IPS-18c (cell line): ENCODE results near the gene TMEM191B.
"Not testable (repeated sequence)": the region's sequence is repeated elsewhere in the genome, so short reads cannot be mapped to it uniquely, and the experiment has no call there.

Experiments
- H3K4me3 ChIP-seq: 2 replicates; pipeline ENCODE4 v1.7.0; 2013; ENCODE audit warnings: low read depth, mild to moderate bottlenecking, low read length, moderate library complexity; ENCODE audit not compliant: insufficient read depth
- H3K9me3 ChIP-seq: one replicate; pipeline ENCODE4 v1.6.1; 2013; ENCODE audit warnings: mild to moderate bottlenecking, low read length, moderate library complexity; ENCODE audit not compliant: control insufficient read depth, insufficient read depth

The TMEM191B gene

GRCh38 chr22:18552839-18553597 lies 25.4 kb downstream of the TMEM191B start:
- H3K9me3 ChIP-seq, H3K4me3 ChIP-seq: not testable (repeated sequence)

- H3K4me3 ChIP-seq, H3K9me3 ChIP-seq: not testable (repeated sequence)
These were observed 27.0 kb downstream of the TMEM191B start for GRCh38 chr22:18554280-18555256.

- H3K9me3 ChIP-seq, H3K4me3 ChIP-seq: not testable (repeated sequence)
These were observed 30.9 kb downstream of the TMEM191B start for GRCh38 chr22:18558516-18558915.

- H3K9me3 ChIP-seq, H3K4me3 ChIP-seq: not testable (repeated sequence)
These were observed 31.3 kb downstream of the TMEM191B start for GRCh38 chr22:18558939-18559338.

- H3K4me3 ChIP-seq, H3K9me3 ChIP-seq: not testable (repeated sequence)
These were observed 32.7 kb downstream of the TMEM191B start for GRCh38 chr22:18560099-18560974.

- not testable (repeated sequence) for H3K4me3 ChIP-seq, H3K9me3 ChIP-seq
These were observed 43.1 kb downstream of the TMEM191B start for GRCh38 chr22:18570509-18571246.

GRCh38 chr22:18573483-18574164 lies 46.0 kb downstream of the TMEM191B start:
- not testable (repeated sequence) for H3K4me3 ChIP-seq, H3K9me3 ChIP-seq

- not testable (repeated sequence) for H3K9me3 ChIP-seq, H3K4me3 ChIP-seq
These were observed 47.0 kb downstream of the TMEM191B start for GRCh38 chr22:18574555-18574954.

- not testable (repeated sequence) for H3K9me3 ChIP-seq, H3K4me3 ChIP-seq
These were observed 48.1 kb downstream of the TMEM191B start for GRCh38 chr22:18575686-18576085.

- H3K9me3 ChIP-seq, H3K4me3 ChIP-seq: not testable (repeated sequence)
These were observed 49.7 kb downstream of the TMEM191B start for GRCh38 chr22:18577090-18577818.

GRCh38 chr22:18577847-18578246 lies 50.2 kb downstream of the TMEM191B start:
- peak overlapping the region; percentile 34; the same call in 1 of the 2 replicates for H3K4me3 ChIP-seq
- not testable (repeated sequence) for H3K9me3 ChIP-seq
